Duodenal mucosa (tissue), 2 donors: ENCODE measurements around the gene ATG9B.

Source experiments
- H3K27ac ChIP-seq: one replicate; pipeline ENCODE4 v1.7.0; 2013; ENCODE audit warnings: low read depth, low read length
- H3K27me3 ChIP-seq, 2 donors: one replicate each; pipeline ENCODE4 v1.7.0; 2013; ENCODE audit warnings: low read length in 2 of 2, control low read depth in 1 of 2; ENCODE audit not compliant: insufficient read depth in 2 of 2, control insufficient read depth in 1 of 2
- H3K36me3 ChIP-seq, 2 donors: one replicate each; pipeline ENCODE4 v1.7.0; 2013; ENCODE audit warnings: low read length in 2 of 2, control low read depth in 1 of 2; ENCODE audit not compliant: insufficient read depth in 2 of 2, control insufficient read depth in 1 of 2
- H3K4me1 ChIP-seq, 2 donors: one replicate each; pipeline ENCODE4 v1.7.0; 2013; ENCODE audit warnings: low read length in 2 of 2, control low read depth in 1 of 2; ENCODE audit not compliant: insufficient read depth in 2 of 2, control insufficient read depth in 1 of 2
- H3K4me3 ChIP-seq, 2 donors: one replicate each; pipeline ENCODE4 v1.7.0; 2013; ENCODE audit warnings: low read length in 2 of 2, low read depth in 1 of 2
- H3K9ac ChIP-seq, 2 donors: one replicate each; pipeline ENCODE4 v1.7.0; 2013; ENCODE audit warnings: low read length in 2 of 2, low read depth in 1 of 2
- H3K9me3 ChIP-seq, 2 donors: one replicate each; pipeline ENCODE4 v1.7.0; 2013; ENCODE audit warnings: low read length in 2 of 2, control low read depth in 1 of 2; ENCODE audit not compliant: control insufficient read depth in 1 of 2

ATG9B gene

DNA sequence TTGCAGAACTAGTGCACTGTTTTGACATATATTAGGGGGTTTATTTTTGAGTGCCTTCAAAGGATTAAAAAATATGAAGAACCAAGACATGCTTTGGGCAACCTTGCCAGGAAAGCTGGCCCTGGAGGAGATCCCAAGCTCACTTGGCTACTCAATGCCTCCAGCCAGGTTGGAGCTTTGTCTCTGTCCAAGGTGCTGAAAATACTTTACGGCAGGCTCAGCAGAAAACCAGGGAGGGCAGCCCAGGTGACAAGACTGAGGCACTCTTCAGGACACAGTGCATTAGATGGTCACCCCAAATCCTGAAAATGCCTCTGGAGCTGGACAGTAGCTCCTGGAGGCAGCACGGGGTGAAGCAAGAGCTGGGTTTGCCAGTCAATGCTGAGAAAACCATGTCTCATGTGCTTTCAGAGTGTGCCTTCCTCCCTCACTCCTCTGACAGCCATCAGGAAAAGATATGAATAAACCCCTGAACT is 40.4 kb downstream of the ATG9B start:
- Histone ChIP-seq H3K36me3 (no peaks in the 10 kb centered on the region), H3K27me3 (peaks cover 21 to 22% of the 10 kb centered on the region in 2 donors), H3K4me1 (peaks cover 7 to 13% of the 10 kb centered on the region in 2 donors), H3K9ac (no peak overlapping the region), H3K27ac (no peak overlapping the region), H3K4me3 (no peak overlapping the region), H3K9me3 (no peaks in the 10 kb centered on the region)

DNA sequence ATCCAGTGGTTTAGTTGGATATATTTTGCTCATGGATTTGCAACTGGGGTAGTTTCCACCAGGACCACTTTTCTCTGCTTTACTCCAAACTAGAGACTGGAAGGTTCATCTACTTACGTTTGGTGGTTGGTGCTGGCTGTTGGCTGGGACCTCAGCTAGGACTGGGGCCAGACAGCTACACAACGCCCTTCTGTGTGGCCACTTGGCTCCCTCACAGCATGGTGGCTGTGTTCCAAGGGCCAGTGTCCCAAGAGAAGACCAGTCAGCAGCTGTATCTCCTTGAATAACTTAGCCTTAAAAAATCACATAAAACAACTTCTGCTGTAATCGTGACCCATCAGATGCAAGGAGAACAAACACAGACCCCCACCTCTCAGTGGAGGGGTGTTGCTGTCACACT is 41.9 kb downstream of the ATG9B start:
- Histone ChIP-seq H3K4me3 (no peak overlapping the region), H3K27me3 (peaks cover 26 to 30% of the 10 kb centered on the region in 2 donors), H3K36me3 (no peaks in the 10 kb centered on the region), H3K9me3 (no peaks in the 10 kb centered on the region), H3K9ac (no peak overlapping the region), H3K27ac (no peak overlapping the region), H3K4me1 (peaks cover under 1 to 10% of the 10 kb centered on the region in 2 donors)

DNA sequence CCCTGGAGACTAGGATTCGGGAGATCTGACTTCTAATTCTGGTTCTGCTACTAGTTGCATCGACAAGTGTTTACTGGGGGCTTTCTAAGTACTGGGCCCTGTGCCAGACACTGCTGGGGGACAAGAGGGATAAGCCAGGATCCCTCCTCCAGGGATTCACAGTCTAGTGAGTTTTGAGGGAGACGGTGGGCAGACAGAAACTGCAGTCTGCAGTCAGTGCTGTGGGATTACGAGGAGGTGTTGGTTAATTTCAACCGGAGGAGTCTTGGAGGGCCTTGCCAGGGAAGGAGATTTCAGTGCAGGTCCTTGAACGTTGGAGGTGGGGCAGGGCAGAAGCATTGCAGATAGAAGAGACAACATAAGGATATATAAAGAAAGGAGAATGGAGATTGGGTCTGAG is 42.6 kb downstream of the ATG9B start:
- Histone ChIP-seq H3K27ac (no peak overlapping the region), H3K27me3 (peaks cover 33 to 37% of the 10 kb centered on the region in 2 donors), H3K9ac (no peak overlapping the region), H3K36me3 (no peaks in the 10 kb centered on the region), H3K4me3 (no peak overlapping the region), H3K9me3 (no peaks in the 10 kb centered on the region), H3K4me1 (peaks cover 6 to 13% of the 10 kb centered on the region in 2 donors)

DNA sequence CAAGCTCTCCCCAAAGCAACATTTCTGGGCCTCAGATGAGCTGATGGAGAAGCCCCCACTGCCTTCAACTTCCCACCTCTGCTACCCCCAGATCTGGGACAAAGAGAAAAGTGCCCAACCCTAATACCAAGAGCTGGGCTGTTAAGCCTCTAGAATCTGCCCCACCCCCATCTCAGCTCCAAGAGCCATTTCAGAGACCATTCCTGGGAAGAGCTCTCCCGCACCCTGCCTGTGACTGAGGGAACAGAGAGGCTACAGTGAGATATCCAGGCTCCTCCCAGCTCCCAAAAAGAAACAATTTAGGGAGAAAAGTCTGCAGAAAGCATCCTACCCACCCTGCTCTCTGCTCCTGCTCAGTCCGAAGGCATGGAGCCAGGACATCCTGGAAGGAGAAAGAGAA is 43.6 kb downstream of the ATG9B start:
- Histone ChIP-seq H3K27ac (no peak overlapping the region), H3K4me3 (no peak overlapping the region), H3K36me3 (no peaks in the 10 kb centered on the region), H3K27me3 (peaks cover 33 to 46% of the 10 kb centered on the region in 2 donors), H3K9ac (no peak overlapping the region), H3K9me3 (no peaks in the 10 kb centered on the region), H3K4me1 (peaks cover 10 to 21% of the 10 kb centered on the region in 2 donors)

DNA sequence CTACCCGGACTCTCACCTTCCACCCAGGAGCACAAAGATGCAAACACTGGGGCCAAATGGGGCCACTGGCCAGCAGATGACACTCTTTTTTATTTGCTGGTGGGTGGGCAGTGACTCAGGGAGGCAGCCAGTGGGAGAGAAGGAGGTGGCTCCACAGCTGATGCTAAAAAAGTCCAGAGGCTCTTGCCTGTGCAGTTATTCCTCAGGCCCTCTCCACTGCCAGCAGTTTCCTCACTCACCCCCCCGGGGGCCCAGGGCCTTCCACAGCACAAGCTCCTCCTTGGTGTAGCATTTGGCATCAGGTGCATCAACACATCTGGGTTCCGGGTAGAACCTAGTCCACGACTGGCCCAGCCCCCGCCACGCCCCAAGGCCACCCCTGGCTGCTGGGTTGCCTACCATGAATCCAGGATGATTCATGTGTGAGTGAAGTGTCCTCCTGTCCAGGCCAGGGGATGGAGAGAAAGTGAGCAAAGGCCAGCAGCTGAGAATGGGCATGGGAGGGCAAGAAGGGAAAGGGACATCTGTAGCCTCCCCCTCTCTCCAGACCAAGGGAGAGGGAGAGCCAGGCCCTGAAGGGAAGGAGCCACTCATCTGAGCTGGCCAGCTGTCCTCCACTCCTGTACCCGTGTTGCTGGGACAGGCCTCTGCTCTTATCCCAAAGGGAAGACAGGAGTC is 44.4 kb downstream of the ATG9B start:
- peaks cover 33 to 50% of the 10 kb centered on the region in 2 donors for H3K27me3 ChIP-seq
- peak overlapping the region in 1 of 2 donors; percentile 10 for H3K4me3 ChIP-seq
- H3K4me1 ChIP-seq = peaks cover 16 to 27% of the 10 kb centered on the region in 2 donors

DNA sequence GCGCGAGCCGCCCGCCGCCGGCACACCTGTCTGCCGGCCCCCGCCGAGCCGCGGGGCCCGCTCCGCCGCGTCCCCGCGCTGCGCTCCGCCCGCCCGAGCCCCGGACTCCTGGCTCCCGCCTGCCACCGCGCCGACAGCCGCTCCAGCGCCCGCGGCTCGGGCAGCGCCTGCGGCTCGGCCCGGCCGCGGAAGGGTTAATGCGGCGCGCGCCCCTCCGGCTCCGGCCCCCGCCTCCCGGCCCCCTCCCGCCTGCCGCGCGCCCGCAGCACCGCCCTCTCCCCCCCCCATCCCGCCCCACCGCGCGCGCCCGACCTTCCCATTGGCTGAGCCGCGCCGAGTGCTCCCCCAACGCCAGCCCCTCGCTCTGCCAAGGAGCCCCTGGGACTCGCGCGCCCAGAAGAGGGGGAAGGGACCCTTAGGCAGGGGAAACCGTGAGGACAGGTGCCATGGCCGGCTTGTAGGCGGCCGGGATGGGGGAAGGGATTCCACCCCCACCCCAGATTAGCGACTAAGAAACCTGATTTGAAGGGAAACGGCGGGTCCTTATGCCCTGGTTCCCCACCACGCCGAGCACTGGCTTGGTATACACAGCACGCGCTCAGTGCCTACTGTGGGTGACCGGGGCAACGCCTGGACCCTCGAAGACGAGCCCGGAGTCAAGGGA is 46.0 kb downstream of the ATG9B start, which contains the start of gene KCNH2:
KCNH2 (minus strand) TSS at position 196 of the 664 bp plus-strand sequence. CDS start 408 bp downstream, outside the sequence.
- H3K27me3 ChIP-seq = peaks cover 33 to 50% of the 10 kb centered on the region in 2 donors
- no peaks in the 10 kb centered on the region for H3K36me3 ChIP-seq
- H3K4me3 ChIP-seq = peak within 1 kb of the TSS; percentile 33 to 65
- H3K9me3 ChIP-seq = no peaks in the 10 kb centered on the region
- H3K4me1 ChIP-seq = peaks cover 16 to 40% of the 10 kb centered on the region in 2 donors
- no peak within 1 kb of the TSS for H3K9ac ChIP-seq
- no peak within 1 kb of the TSS for H3K27ac ChIP-seq

More for the DNA sequence above, 44.4 kb downstream of the ATG9B start:
- H3K9ac ChIP-seq = no peak overlapping the region
- H3K27ac ChIP-seq = no peak overlapping the region
- H3K9me3 ChIP-seq = no peaks in the 10 kb centered on the region
- H3K36me3 ChIP-seq = no peaks in the 10 kb centered on the region

DNA sequence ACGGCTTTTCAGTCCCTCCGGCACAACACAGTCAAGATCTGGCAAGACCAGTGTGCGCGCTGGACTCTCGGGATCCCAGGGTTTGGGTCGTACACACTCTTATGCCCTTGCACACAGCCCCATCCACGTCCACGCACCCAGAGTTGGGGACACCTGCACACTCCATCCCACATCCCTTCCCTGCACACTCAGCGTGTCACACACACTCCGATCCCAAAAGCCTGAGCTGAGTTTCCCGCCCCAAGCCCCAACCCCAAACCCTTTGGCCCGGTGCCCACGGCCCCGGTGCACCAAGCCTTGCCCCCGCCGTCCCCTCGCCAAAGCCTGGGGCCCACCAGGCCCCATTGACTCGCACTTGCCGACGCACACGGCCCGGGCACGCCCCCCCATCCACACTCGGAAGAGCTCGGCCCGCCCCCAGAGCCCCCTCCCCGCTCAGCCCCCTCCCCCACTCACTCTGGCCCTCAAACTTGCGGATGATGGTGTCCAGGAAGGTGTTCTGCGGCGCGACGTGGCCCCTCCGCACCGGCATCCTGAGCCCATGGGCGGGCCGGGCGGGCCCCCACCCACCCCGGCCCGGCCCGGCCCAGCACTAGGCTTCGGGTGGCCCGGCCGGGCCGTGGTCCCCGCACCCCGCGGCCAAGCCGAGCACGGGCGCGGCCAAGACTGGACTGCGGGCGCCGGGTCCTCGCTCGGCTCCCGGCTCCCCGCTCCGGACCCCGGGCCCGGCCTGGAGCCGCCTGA is 46.7 kb downstream of the ATG9B start:
- Histone ChIP-seq H3K36me3 (no peaks in the 10 kb centered on the region), H3K4me3 (peak overlapping the region; percentile 2 to 28), H3K27ac (no peak overlapping the region), H3K4me1 (peaks cover 16 to 46% of the 10 kb centered on the region in 2 donors), H3K27me3 (peaks cover 29 to 45% of the 10 kb centered on the region in 2 donors), H3K9ac (no peak overlapping the region), H3K9me3 (no peaks in the 10 kb centered on the region)

DNA sequence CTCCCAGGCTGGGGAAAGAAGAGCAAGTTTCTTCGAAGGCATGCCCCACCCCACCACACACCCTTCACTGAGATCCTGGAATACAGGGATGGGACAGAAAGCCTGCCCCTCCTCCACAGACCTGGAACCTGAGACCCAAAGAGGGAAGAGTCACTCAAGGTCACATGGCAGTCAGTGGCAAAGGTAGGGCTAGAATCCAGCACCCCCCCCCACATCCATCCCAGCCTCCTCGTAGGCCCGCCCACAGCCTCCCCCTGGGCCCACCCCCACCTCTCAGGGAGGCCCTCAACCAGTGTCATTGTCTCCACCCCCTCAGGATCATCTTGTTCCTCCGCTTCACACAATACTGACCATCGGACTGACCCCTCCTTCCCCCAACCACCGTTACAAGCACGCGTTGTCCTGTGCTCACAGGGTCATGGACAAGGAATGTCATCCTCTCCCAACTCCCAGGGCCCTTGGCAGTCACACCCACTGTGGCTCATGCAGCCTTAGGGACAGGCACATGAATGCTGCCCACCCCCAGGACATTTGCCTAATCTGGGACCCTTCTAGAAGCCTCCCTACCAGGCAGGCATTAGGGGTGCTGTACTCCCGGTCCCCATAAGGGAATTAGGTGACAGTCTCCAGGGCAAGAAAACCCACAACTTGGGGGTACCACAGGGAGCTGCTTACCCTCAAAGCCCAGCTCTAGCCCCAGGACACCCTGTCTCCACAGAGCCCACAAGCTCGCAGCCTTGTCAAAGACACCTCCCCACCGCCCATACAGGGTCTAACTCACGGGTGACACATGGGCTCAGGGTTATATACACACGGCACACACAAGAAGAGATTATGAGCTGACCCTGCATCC is 47.5 kb downstream of the ATG9B start:
- peak overlapping the region; percentile 2 to 28 for H3K4me3 ChIP-seq
- H3K36me3 ChIP-seq = no peaks in the 10 kb centered on the region
- no peaks in the 10 kb centered on the region for H3K9me3 ChIP-seq
- H3K4me1 ChIP-seq = peaks cover 19 to 52% of the 10 kb centered on the region in 2 donors
- peaks cover 26 to 41% of the 10 kb centered on the region in 2 donors for H3K27me3 ChIP-seq
- no peak overlapping the region for H3K9ac ChIP-seq
- no peak overlapping the region for H3K27ac ChIP-seq

DNA sequence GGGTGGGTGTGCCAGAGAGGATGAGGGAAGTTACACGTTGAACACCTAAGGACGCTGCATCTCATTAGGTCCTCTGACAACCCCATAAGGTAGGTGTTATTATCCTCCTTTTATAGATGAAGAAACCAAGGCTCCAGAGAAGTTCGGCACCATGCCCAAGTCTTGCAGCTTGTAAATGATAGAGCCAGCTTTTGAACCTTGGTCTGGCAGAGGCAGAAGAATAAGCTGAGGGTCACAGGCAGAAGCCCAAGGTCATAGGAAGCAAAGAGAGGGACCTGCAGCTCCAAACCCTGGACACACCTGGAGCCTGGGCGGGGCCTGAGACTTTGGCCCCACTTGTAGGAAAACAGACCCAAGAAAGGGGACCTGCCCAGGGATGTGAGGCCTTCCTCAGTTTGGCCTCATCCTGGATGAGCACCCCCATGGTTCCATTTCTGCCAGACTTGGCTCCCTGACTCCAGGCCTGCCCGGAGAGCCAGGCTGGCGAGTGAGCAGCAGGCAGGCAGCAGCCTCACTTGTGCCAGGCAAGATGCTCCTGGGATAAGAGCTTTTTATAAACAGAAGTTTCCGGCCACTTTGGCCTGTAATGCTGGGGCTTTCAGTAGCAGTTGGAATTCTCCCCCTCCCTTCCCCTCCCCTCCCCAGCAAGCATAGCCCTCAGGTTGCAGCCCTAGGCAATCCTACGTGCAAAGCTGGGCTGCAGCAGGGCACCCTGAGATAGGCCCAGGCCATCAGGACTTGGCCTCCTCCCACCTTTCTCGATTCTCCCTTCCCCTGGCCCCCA is 48.6 kb downstream of the ATG9B start:
- Histone ChIP-seq H3K4me3 (peak overlapping the region; percentile 21 to 71), H3K9ac (peak overlapping the region; percentile 14 to 25), H3K36me3 (no peaks in the 10 kb centered on the region), H3K27ac (no peak overlapping the region), H3K27me3 (peaks cover 21 to 33% of the 10 kb centered on the region in 2 donors), H3K9me3 (no peaks in the 10 kb centered on the region), H3K4me1 (peaks cover 22 to 60% of the 10 kb centered on the region in 2 donors)
